Stimulated activated CD8-positive, alpha-beta memory T cell treated with anti-CD3 and anti-CD28 coated beads, Interleukin-4, amount 100 ng/mL, for 4 hours (primary cell): ENCODE results near the gene ST6GALNAC2.
"Not testable (repeated sequence)": the region's sequence is repeated elsewhere in the genome, so short reads cannot be mapped to it uniquely, and the experiment has no call there.

Source experiments
- DNase-seq, 2 donors: peaks; one replicate each; pipeline ENCODE4 v3.0.0-alpha.2; 2020; ENCODE audit warnings: low read depth in 2 of 2, low spot score in 1 of 2

ST6GALNAC2 gene

DNA sequence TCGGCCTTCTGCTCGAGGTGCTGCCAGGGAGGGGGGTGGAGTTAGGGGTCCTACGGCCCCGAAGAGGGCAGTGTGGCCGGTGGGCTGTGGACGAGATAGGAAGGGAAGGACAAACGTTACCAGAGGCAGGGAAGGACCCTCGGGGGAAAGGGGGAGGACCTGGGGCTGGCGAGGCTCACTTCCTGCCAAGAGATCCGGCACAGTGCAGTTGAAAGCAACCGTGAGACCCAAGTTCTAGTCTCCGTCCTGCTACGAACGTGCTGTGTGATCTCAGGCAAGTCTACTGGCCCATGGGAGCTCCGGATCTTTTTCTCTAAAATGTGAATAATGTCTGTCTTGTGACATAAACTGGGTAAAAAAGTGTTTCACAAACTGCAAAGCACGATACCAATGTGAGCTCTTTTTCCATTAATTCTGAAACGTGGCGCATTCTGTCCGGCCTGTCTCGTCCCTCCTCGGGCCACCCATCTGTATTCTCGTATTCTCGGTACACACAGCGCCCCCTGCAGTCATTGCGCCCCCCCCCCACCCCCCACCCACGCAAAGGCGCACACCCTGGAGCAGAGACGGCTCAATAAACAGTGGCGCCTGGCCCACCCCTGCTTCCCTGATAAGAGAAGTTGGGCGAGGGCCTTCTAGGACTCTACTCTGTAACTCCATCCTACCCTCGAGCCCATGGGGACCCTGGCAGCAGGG is 57.0 kb downstream of the ST6GALNAC2 start:
- no peak for DNase-seq

- no peak for DNase-seq
Observed at GRCh38 chr17:76528156-76528527, 57.5 kb downstream of the ST6GALNAC2 start.

GRCh38 chr17:76527430-76528111 is 58.1 kb downstream of the ST6GALNAC2 start:
- DNase-seq = peak in 1 of 2 donors; percentile 20

DNA sequence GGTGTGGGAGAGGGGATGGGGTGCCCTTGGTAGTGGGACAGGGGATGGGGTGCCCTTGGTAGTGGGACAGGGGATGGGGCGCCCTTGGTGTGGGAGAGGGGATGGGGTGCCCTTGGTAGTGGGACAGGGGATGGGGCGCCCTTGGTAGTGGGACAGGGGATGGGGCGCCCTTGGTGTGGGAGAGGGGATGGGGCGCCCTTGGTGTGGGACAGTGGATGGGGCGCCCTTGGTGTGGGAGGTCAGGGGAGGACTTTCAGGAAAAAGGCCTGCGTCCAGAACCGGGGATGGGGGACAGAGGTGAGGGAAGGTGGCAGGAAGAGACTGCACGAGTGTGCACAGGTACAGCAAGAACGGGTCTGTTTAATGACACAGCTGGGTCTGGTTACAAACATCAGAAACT is 58.6 kb downstream of the ST6GALNAC2 start:
- not testable (repeated sequence) for DNase-seq

DNA sequence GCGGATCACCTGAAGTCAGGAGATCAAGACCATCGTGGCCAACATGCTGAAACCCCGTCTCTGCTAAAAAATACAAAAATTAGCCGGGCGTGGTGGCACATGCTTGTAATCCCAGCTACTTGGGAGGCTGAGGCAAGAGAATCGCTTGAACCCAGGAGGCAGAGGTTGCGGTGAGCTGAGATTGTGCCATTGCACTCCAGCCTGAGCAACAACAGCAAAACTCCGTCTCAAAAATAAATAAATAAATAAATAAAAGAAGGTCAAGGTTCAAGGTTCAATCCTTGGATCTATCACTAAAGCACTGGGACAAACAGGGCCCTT is 60.2 kb downstream of the ST6GALNAC2 start:
- DNase-seq = not testable (repeated sequence)

DNA sequence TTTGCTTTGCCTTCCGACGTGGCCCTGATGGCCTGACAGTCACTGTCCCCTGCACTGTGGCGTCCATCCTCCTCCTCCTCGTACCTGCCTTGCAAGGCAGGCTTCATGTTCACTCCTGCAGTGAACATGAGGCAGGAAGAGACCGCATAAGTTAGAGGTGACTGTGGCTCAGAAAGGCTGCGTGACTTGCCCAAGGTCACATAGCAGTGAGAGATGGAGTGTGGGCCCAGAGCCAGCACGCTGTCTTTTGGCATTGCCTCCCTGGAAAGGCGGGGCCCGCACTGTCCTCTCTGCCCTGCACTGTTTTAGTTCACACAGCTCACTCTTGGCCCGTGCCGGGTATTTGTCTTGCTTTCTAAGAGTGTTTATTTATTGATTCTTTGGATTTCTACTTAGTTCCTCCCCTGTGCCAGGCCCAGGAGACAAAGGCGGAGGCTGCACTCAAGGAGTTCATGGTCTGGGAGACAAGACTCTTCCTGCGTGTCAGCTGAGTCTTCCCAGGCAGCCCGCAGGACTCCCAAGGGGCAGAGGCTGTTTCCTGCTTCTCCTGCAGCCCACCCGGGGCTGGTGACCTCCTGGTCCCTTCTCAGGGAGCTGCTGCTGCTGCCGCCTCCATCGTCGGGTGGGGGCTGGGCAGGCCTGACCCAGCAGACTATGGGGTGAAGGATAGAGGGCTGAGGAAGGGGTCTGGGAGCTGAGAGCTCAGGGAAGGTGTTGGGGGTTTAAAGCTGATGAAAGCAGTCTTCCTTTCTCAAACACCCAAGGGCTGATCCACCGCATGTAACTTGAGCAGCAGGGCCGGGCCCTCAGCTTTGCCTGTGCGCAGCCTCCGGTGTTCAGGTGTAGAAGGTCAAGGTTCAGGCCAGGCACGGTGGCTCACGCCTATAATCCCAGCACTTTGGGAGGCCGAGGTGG is 60.8 kb downstream of the ST6GALNAC2 start:
- no peak for DNase-seq

DNA sequence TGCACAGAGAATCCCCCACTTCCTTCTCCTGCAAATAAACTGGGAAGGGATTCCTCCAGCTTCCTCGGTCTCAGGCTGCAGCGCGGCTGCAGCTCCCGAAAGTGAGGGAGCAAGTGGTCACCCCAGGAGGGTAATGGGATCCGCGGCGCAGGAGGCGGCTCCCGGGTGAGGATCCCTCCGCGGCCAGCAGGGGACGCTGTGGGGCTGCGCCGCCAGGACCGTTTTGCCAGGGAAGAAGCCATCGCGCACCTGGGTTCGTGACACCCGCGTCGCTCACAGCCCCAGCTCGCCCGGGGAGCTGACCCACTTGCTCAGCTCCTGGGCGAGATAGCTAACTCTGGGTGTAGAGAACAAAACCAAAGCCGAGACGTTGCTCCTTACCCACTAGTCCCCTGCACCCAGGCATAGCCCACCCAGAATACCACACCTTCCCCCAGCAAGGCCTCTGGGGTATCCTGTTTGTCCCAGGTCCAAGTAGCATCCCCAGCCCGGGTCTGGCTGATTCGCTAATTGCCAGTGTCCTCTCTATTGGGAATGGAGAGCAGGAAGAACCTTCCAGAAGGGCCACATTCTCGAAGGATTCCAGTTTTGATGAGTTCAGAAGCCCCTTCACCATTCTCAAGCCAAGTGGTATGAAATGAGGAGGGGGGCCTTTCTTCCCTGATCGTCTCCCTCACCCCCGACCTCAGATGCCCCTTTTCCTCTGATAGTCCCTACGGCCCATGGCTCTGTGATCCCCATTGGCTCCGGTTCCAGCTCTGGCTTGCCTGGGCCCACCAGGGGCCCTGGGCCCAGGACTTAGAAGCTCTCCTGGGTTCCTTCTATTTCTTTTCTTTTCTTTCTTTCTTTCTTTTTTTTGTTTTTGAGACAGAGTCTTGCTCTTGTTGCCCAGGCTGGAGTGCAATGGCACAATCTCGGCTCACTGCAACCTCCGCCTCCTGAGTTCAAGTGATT is 62.3 kb downstream of the ST6GALNAC2 start:
- DNase-seq = peak; percentile 52 to 62

DNA sequence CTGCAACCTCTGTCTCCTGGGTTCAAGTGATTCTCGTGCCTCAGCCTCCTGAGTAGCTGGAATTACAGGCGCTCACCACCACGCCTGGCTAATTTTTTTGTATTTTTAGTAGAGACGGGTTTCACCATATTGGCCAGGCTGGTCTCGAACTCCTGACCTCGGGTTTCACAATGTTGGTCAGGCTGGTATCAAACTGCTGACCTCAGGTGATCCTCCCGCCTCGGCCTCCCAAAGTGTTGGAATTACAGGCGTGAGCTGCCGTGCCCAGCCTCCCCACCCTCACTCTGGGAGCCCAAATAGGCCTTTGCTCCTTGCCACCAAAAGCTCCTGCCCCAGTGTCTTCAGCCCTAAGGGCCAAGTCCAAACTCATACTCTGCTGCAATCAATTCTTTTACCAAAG is 64.0 kb downstream of the ST6GALNAC2 start:
- DNase-seq = not testable (repeated sequence)

DNA sequence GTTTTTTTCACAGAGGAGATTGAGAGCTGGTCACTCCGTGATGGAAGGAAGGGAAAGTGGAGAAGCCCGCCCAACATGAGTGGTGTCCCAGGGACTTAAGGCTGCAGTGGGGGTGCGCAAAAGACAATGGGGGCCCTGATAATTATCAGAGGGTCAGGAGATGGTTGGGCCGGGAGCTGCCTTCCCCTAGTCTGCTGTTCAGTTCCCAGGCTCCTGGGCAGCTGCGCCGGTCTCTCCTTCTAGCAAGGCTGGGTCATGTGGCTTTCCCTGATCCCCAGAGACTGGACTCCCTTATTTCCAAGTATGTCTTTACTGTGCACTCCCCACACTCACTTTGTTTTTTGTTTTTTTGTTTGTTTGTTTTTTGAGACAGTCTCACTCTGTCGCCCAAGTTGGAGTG is 64.4 kb downstream of the ST6GALNAC2 start:
- DNase-seq = no peak

GRCh38 chr17:76519048-76519966 is 66.4 kb downstream of the ST6GALNAC2 start:
- DNase-seq = no peak

GRCh38 chr17:76517638-76518038 is 68.0 kb downstream of the ST6GALNAC2 start:
- no peak for DNase-seq
